Endothelial cell of umbilical vein (primary cell): ENCODE results near the gene OLFM2. TPM values are rescaled to one million over a fixed set of nuclear protein-coding genes. Genes with fewer than 3 reads are reported as not detected.

ENCODE experiments used
- BruUV-seq: library from RNA; stranded (reverse); fragments of 400-500 nt; replicated peaks from 2 replicates; lab custom pipeline; 2021; lab: Mats Ljungman, UMichigan
- CTCF ChIA-PET: fragments of 300-600, 350-600 bp; sonication (Branson Sonifier 250); formaldehyde crosslinking; loops from one replicate; lab custom pipeline; 2021; ENCODE audit warnings: antibody characterized with exemption, inconsistent platforms; lab: Charles Lee
- POLR2A ChIA-PET: fragments of 300-600, 350-600 bp; sonication (Branson Sonifier 250); formaldehyde crosslinking; loops from one replicate; lab custom pipeline; 2021; ENCODE audit warnings: antibody characterized with exemption, inconsistent platforms; lab: Charles Lee
- DNase-seq: peaks from one replicate; pipeline ENCODE4 v3.0.0-alpha.2; 2011; ENCODE audit warnings: low read depth, low spot score
- FAIRE-seq: peaks from 2 replicates; lab custom pipeline; 2011; peaks lifted over from hg19 to GRCh38; lab: Jason Lieb, UNC
- H2AFZ ChIP-seq: 2 replicates; pipeline ENCODE4 v1.6.0; 2012; ENCODE audit warnings: low read depth, low read length, control low read depth, inconsistent platforms
- H3K27ac ChIP-seq: 2 replicates; pipeline ENCODE4 v1.5.1; 2011; ENCODE audit warnings: low read depth, mild to moderate bottlenecking, control low read depth, low read length, moderate library complexity; ENCODE audit not compliant: insufficient read depth
- H3K27me3 ChIP-seq, 2 experiments: 2 replicates each; pipeline versions ENCODE4 v1.6.0 to v1.6.1; 2011; ENCODE audit warnings: low read length in 2 of 2, mixed read lengths in 1 of 2; ENCODE audit not compliant: control insufficient read depth in 2 of 2, insufficient read depth in 2 of 2
- H3K36me3 ChIP-seq, 2 experiments: 2 replicates in 1 of 2; 3 replicates in 1 of 2; pipeline ENCODE4 v1.5.1; 2011; ENCODE audit warnings: low read length in 2 of 2, mild to moderate bottlenecking in 1 of 2, moderate library complexity in 1 of 2; ENCODE audit not compliant: control insufficient read depth in 2 of 2, insufficient read depth in 2 of 2; ENCODE audit errors: extremely low read depth in 1 of 2
- H3K4me1 ChIP-seq: 3 replicates; pipeline ENCODE4 v1.5.1; 2011; ENCODE audit warnings: mild to moderate bottlenecking, low read length; ENCODE audit not compliant: control insufficient read depth, insufficient read depth; ENCODE audit errors: extremely low read depth
- H3K4me2 ChIP-seq: 2 replicates; pipeline ENCODE4 v1.6.1; 2011; ENCODE audit warnings: low read length, control low read depth, mixed read lengths; ENCODE audit not compliant: insufficient read depth
- H3K4me3 ChIP-seq, 3 experiments: fragments of 200-600 bp in 1 of 3; sonication (generic), shearing (Covaris generic) in 1 of 3; replicated peaks in 1 of 3; 2 replicates each; pipeline ENCODE4 v1.5.1; 2011 to 2016; ENCODE audit warnings: control low read depth in 3 of 3, low read length in 3 of 3, mild to moderate bottlenecking in 2 of 3, inconsistent platforms in 1 of 3, low read depth in 1 of 3, moderate library complexity in 1 of 3; ENCODE audit not compliant: insufficient read depth in 1 of 3
- H3K79me2 ChIP-seq: 2 replicates; pipeline ENCODE4 v1.6.0; 2012; ENCODE audit warnings: low read length, inconsistent platforms; ENCODE audit not compliant: control insufficient read depth, insufficient read depth
- H3K9ac ChIP-seq: replicated peaks from 2 replicates; pipeline ENCODE3; 2011; ENCODE audit warnings: low read length, control low read depth; ENCODE audit not compliant: insufficient read depth; ENCODE audit errors: extremely low read depth
- H3K9me1 ChIP-seq: replicated peaks from 3 replicates; pipeline ENCODE4 v1.6.0; 2011; ENCODE audit warnings: mild to moderate bottlenecking, low read length; ENCODE audit not compliant: control insufficient read depth, insufficient read depth; ENCODE audit errors: extremely low read depth
- H3K9me3 ChIP-seq: replicated peaks from 2 replicates; pipeline ENCODE4 v1.5.1; 2012; ENCODE audit warnings: low read length, inconsistent platforms; ENCODE audit not compliant: control insufficient read depth, insufficient read depth
- H4K20me1 ChIP-seq: replicated peaks from 2 replicates; pipeline ENCODE3; 2011; ENCODE audit warnings: mild to moderate bottlenecking, low read length; ENCODE audit not compliant: control insufficient read depth, insufficient read depth; ENCODE audit errors: extremely low read depth
- CTCF ChIP-seq, 2 donors: IDR thresholded peaks; 1 replicate in 1 of 2; 2 replicates in 1 of 2; pipeline ENCODE4 v1.5.1; 2011; ENCODE audit warnings: low read length in 2 of 2, mild to moderate bottlenecking in 2 of 2, moderate library complexity in 2 of 2, control low read depth in 1 of 2, inconsistent platforms in 1 of 2, low read depth in 1 of 2; ENCODE audit not compliant: insufficient read depth in 1 of 2; ENCODE audit errors: extremely low read depth in 1 of 2
- FOS ChIP-seq: IDR thresholded peaks from 2 replicates; pipeline ENCODE4 v1.6.1; 2011; ENCODE audit warnings: mild to moderate bottlenecking, low read length, moderate library complexity, borderline replicate concordance; ENCODE audit not compliant: insufficient read depth
- GATA2 ChIP-seq: IDR thresholded peaks from 2 replicates; pipeline ENCODE4 v1.7.0; 2011; ENCODE audit warnings: low read depth, mild to moderate bottlenecking, moderate library complexity, mixed read lengths, low read length; ENCODE audit not compliant: insufficient read length, insufficient read depth
- JUN ChIP-seq: IDR thresholded peaks from 2 replicates; pipeline ENCODE4 v1.6.1; 2011; ENCODE audit warnings: borderline replicate concordance, low read depth; ENCODE audit not compliant: insufficient read length, insufficient read depth
- MYC ChIP-seq: IDR thresholded peaks from one replicate; pipeline ENCODE4 v1.6.1; 2011; ENCODE audit warnings: mild to moderate bottlenecking, low read depth, low read length
- POLR2AphosphoS5 ChIP-seq: IDR thresholded peaks from 2 replicates; pipeline ENCODE4 v1.6.1; 2012; ENCODE audit warnings: low read depth, mild to moderate bottlenecking, control low read depth, low read length, moderate library complexity; ENCODE audit not compliant: insufficient read depth
- dilution Hi-C: fragments of 300-500 bp; cut with MboI; formaldehyde crosslinking; loops from one replicate; pipeline ENCODE4 v1.15.0; 2019; ENCODE audit warnings: low sequenced_read_pairs; ENCODE audit not compliant: extremely low pct_ligation_motif_present
- intact Hi-C: fragments of 100-400 bp; cut with micrococcal nuclease; formaldehyde crosslinking; loops from one replicate; pipeline ENCODE4 v1.10.0; 2022
- polyA plus RNA-seq, 4 experiments: library from polyadenylated mRNA; depleted of rRNA in 3 of 4; stranded (reverse) in 3 of 4; unstranded in 1 of 4; fragments of >200 nt; gene quantifications; 2 replicates each; pipeline versions ENCODE4 v1.2.1 to v1.2.3, GENCODE V29; 2011 to 2012; ENCODE audit warnings: missing spikeins in 1 of 4
- total RNA-seq: library from RNA; stranded (reverse); gene quantifications from 2 replicates; pipeline ENCODE4 v1.2.3, GENCODE V29; 2021

Gene OLFM2
- total and polyA plus RNA-seq, 2 donors (not counting 3 experiments of a cell fraction or from before 2014, with no cell fraction given) = 0.91 to 1.9 TPM

DNA sequence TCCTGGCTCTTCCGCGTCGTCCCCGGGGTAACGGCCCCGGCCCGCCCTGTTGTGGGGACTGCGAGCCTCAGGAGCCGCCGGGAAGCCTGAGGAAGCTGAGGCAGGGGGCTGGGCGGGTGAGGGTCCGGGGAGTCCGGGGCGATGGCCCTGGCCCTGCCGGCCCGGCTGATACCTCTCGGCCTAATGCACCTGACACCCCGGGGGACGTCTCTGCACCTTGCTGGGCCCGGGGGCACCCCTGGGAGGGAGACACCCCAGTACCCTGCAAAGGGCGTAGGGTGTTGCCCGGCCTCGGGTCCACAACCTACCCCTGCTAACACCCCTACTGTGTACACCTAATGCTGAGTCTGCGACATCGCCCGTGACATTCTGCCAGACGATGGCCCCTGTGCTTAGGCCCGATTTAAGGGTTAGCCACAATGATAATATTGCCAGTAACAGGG, 100.8 kb downstream of the OLFM2 start:
- H3K27ac ChIP-seq = no peak overlapping the region
- ChIA-PET POLR2A (no interaction called here), CTCF (interaction anchor here (1.0 to 1.4 kb wide), 2 partner anchors 10 to 36 kb away, joined by 4 read pairs; no protein-coding TSS in a partner anchor)
- no peaks in the 10 kb centered on the region for H3K9me3 ChIP-seq
- FAIRE-seq (no peak), DNase-seq (no peak)
- no peaks in the 10 kb centered on the region for H3K9me1 ChIP-seq
- peaks cover 16% of the 10 kb centered on the region for H3K79me2 ChIP-seq
- intact Hi-C loops = loop anchor here (1.0 kb wide), 1 partner anchor 16 kb away; the partner anchor contains the start of gene FBXL12
- no peak for TF ChIP-seq FOS
- no peak for TF ChIP-seq MYC
- no peak for TF ChIP-seq POLR2AphosphoS5
- TF ChIP-seq GATA2 = no peak
- TF ChIP-seq CTCF (IDR thresholded peaks at IDR 0.05; ENCODE audit: extremely low read depth in 1 of 2, insufficient read depth in 1 of 2, low read depth in 1 of 2, low read length in 2 of 2) = no peak
- TF ChIP-seq JUN = no peak
- peak overlapping the region; percentile 95 for H3K4me2 ChIP-seq
- H2AFZ ChIP-seq = peak overlapping the region; percentile 61
- H3K4me1 ChIP-seq = peaks cover 9% of the 10 kb centered on the region
- peak overlapping the region; percentile 71 for H3K9ac ChIP-seq
- H3K4me3 ChIP-seq = peak overlapping the region; percentile 80 to 87 (median 86)
- BruUV-seq = no TSS peak
- H4K20me1 ChIP-seq = no peaks in the 10 kb centered on the region
- H3K36me3 ChIP-seq = peaks cover 3% of the 10 kb centered on the region in 2 experiments
- H3K27me3 ChIP-seq = no peaks in the 10 kb centered on the region
- dilution Hi-C loops = no loop called here
